Ishikawa (cell line): ENCODE data around the gene SSH2.

Experiments used
- CEBPB ChIP-seq: IDR thresholded peaks from 2 replicates; pipeline ENCODE4 v1.6.1; 2012
- CREB1 ChIP-seq: IDR thresholded peaks from 2 replicates; pipeline ENCODE4 v1.6.1; 2012; ENCODE audit warnings: low read depth
- EGR1 ChIP-seq: IDR thresholded peaks from 2 replicates; pipeline ENCODE4 v1.6.1; 2012
- EP300 ChIP-seq: IDR thresholded peaks from 2 replicates; pipeline ENCODE4 v1.6.1; 2012; ENCODE audit warnings: borderline replicate concordance
- FOXM1 ChIP-seq: IDR thresholded peaks from 2 replicates; pipeline ENCODE4 v1.6.1; 2012; ENCODE audit warnings: low read depth, borderline replicate concordance
- MAX ChIP-seq: IDR thresholded peaks from 2 replicates; pipeline ENCODE4 v1.6.1; 2012
- NFIC ChIP-seq: IDR thresholded peaks from 2 replicates; pipeline ENCODE4 v1.6.1; 2012
- RAD21 ChIP-seq: IDR thresholded peaks from 2 replicates; pipeline ENCODE4 v1.6.1; 2012; ENCODE audit warnings: low read depth
- TAF1 ChIP-seq: IDR thresholded peaks from 2 replicates; pipeline ENCODE4 v1.6.1; 2012; ENCODE audit warnings: low read depth, mild to moderate bottlenecking
- TCF12 ChIP-seq: IDR thresholded peaks from 2 replicates; pipeline ENCODE4 v1.6.1; 2012; ENCODE audit warnings: low read depth
- TEAD4 ChIP-seq: IDR thresholded peaks from 2 replicates; pipeline ENCODE4 v1.6.1; 2012
- USF1 ChIP-seq: IDR thresholded peaks from 2 replicates; pipeline ENCODE4 v1.6.1; 2012
- YY1 ChIP-seq: IDR thresholded peaks from 2 replicates; pipeline ENCODE4 v1.6.1; 2012; ENCODE audit warnings: low read depth
- ZBTB7A ChIP-seq: IDR thresholded peaks from 2 replicates; pipeline ENCODE4 v1.6.1; 2012; ENCODE audit warnings: low read depth
- TF ChIP-seq, protein P1 (sequence below): IDR thresholded peaks from 2 replicates; pipeline ENCODE4 v1.6.1; 2012; ENCODE audit warnings: low read depth, mild to moderate bottlenecking

SSH2 gene

GRCh38 chr17:29612404-29613280 lies 317.4 kb downstream of the SSH2 start:
- no peak for TF ChIP-seq FOXM1

DNA sequence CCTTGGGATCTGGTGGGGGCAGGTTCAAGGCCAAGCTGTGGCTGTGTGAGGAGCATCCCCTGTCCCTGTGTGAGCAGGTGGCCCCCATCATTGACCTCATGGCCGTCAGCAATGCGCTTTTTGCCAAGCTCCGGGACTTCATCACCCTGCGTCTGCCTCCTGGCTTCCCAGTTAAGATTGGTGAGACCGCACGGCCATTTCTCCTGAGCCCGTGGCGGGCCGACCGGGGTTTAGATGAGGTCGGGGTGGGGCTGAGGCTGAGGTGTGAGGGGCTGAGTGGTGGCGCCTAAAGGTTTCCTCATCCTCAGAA lies 318.0 kb downstream of the SSH2 start:
- no peak for TF ChIP-seq TAF1
- TF ChIP-seq ZBTB7A = no peak
- TF ChIP-seq EP300 = no peak
- TF ChIP-seq EGR1 = no peak
- TF ChIP-seq FOXM1 = no peak
- TF ChIP-seq, protein P1, sequence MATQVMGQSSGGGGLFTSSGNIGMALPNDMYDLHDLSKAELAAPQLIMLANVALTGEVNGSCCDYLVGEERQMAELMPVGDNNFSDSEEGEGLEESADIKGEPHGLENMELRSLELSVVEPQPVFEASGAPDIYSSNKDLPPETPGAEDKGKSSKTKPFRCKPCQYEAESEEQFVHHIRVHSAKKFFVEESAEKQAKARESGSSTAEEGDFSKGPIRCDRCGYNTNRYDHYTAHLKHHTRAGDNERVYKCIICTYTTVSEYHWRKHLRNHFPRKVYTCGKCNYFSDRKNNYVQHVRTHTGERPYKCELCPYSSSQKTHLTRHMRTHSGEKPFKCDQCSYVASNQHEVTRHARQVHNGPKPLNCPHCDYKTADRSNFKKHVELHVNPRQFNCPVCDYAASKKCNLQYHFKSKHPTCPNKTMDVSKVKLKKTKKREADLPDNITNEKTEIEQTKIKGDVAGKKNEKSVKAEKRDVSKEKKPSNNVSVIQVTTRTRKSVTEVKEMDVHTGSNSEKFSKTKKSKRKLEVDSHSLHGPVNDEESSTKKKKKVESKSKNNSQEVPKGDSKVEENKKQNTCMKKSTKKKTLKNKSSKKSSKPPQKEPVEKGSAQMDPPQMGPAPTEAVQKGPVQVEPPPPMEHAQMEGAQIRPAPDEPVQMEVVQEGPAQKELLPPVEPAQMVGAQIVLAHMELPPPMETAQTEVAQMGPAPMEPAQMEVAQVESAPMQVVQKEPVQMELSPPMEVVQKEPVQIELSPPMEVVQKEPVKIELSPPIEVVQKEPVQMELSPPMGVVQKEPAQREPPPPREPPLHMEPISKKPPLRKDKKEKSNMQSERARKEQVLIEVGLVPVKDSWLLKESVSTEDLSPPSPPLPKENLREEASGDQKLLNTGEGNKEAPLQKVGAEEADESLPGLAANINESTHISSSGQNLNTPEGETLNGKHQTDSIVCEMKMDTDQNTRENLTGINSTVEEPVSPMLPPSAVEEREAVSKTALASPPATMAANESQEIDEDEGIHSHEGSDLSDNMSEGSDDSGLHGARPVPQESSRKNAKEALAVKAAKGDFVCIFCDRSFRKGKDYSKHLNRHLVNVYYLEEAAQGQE = no peak
- TF ChIP-seq USF1 = no peak
- no peak for TF ChIP-seq CEBPB
- no peak for TF ChIP-seq YY1
- no peak for TF ChIP-seq MAX
- TF ChIP-seq TCF12 = no peak
- TF ChIP-seq NFIC = no peak
- no peak for TF ChIP-seq CREB1
- no peak for TF ChIP-seq RAD21
- no peak for TF ChIP-seq TEAD4

DNA sequence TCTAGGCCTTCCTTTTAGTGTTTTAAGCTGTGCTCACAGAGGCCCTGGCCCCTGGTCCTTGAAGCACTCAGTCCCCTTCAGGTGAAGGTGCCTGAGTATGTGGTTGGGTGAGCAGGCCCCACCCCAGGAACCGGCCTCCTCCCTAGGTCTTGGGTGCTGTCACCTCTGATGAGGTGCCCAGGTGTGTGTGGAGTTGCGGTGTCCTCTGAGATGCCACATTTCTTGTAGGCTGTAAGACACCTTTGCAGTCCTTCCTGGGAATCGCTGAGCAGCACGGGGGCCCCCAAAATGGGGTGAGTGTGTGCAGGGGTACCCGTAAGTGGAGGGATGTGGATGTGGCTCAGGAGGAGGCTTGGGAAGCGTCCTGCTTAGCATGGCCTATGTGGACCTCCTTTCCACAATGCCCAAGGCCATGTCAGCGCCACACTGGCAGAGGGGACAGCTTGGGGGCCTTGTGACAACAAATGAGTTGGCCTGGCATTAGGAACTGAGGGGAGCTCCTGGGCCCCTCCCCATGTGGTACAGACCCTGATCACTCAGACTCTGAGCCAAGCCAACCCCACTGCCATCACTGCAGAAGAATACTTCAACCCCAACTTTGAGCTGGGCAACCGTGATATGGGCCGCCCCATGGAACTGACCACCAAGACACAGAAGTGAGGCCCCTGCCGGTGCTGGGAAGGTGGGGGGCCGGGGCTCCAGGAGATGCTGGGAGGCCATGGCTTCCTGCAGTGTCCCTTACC lies 318.5 kb downstream of the SSH2 start:
- TF ChIP-seq ZBTB7A (no peak), TEAD4 (no peak), FOXM1 (no peak), NFIC (no peak), CEBPB (no peak), YY1 (no peak), USF1 (no peak), CREB1 (no peak), TAF1 (no peak), TCF12 (no peak), EGR1 (no peak), RAD21 (no peak), EP300 (no peak), MAX (no peak)
- TF ChIP-seq, protein P1 = no peak

DNA sequence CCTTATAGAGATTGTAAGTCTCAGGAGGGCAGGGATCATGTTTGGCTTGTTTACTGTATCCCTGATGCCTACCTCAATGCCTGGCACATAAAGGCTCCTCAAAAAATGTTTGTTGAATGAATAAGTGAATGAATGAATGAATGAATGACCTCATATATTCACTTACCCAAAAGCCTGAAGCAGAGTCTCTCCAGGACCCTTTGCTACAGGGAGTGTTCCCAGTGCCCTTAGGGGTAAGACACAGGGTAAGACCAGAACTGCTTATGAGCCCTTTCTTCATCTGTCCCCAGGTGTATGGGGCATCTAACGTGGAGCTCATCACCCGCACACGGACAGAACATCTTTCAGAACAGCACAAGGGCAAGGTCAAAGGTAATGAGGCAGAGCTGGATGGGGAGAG lies 319.6 kb downstream of the SSH2 start:
- TF ChIP-seq EGR1 (no peak), ZBTB7A (no peak), RAD21 (no peak)
- TF ChIP-seq, protein P1 = no peak
